ENCODE data around the gene CNTN4.

Gene CNTN4

GRCh38 chr3:2180634-2181033 is 82.0 kb downstream of the CNTN4 start:
- no peak overlapping the region for H2BK12ac ChIP-seq (ENCODE audit: low read length)
- H3K79me1 ChIP-seq (ENCODE audit: low read depth, low read length) = no peaks in the 10 kb centered on the region
- no peak overlapping the region for H3K4me3 ChIP-seq (ENCODE audit: low read length in 2 of 2)
- no peak overlapping the region for H3K18ac ChIP-seq (ENCODE audit: low read length)
- H3K9ac ChIP-seq (ENCODE audit: low read depth, low read length, poor library complexity) = no peak overlapping the region
- H3K4ac ChIP-seq (ENCODE audit: low read length) = no peak overlapping the region
- peaks cover 0 to 1% of the 10 kb centered on the region in 2 donors for H3K4me1 ChIP-seq (ENCODE audit: control insufficient read depth in 2 of 2, insufficient read depth in 1 of 2, low read depth in 1 of 2, low read length in 2 of 2)
- H3K23ac ChIP-seq (ENCODE audit: low read depth, low read length, poor library complexity) = no peak overlapping the region
- no peak overlapping the region for H2BK5ac ChIP-seq (ENCODE audit: low read length)
- H3K9me3 ChIP-seq (replicated peaks in 1 of 2; ENCODE audit: control insufficient read depth in 2 of 2, insufficient read depth in 1 of 2, low read depth in 1 of 2, low read length in 2 of 2) = no peaks in the 10 kb centered on the region
- DNase-seq (ENCODE audit: low spot score) = no peak
- H4K91ac ChIP-seq (ENCODE audit: low read depth, low read length, poor library complexity) = no peak overlapping the region
- H3K27ac ChIP-seq (replicated peaks; ENCODE audit: low read length) = no peak overlapping the region
- H3K36me3 ChIP-seq (replicated peaks in 1 of 2; ENCODE audit: control insufficient read depth in 2 of 2, insufficient read depth in 2 of 2, low read length in 2 of 2) = no peaks in the 10 kb centered on the region
- H3K27me3 ChIP-seq (ENCODE audit: control insufficient read depth in 3 of 3, insufficient read depth in 3 of 3, low read depth in 1 of 3, low read length in 3 of 3) = no peaks in the 10 kb centered on the region
- no peak overlapping the region for H2AFZ ChIP-seq (ENCODE audit: low read length)
- WGBS, 2 donors (ENCODE audit: extremely low coverage in 2 of 2, insufficient read length in 2 of 2, insufficient replicate concordance in 1 of 2) = no CpG with 5 or more reads among the region's 2 CpGs
- H2BK120ac ChIP-seq (ENCODE audit: low read depth, low read length) = no peak overlapping the region
- H4K8ac ChIP-seq (ENCODE audit: low read depth, low read length) = no peak overlapping the region
- H2AK5ac ChIP-seq (ENCODE audit: low read depth, low read length) = no peak overlapping the region
- H2BK15ac ChIP-seq (ENCODE audit: low read length) = no peak overlapping the region
- no peak overlapping the region for H3K14ac ChIP-seq (ENCODE audit: low read length)
- H3K4me2 ChIP-seq (ENCODE audit: insufficient read depth, low read length, poor library complexity, severe bottlenecking) = no peak overlapping the region

GRCh38 chr3:2198776-2199279 is 100.2 kb downstream of the CNTN4 start:
- Histone ChIP-seq H3K14ac (ENCODE audit: low read length) (no peak overlapping the region), H3K4me1 (ENCODE audit: control insufficient read depth in 2 of 2, insufficient read depth in 1 of 2, low read depth in 1 of 2, low read length in 2 of 2) (no peaks in the 10 kb centered on the region), H3K9ac (ENCODE audit: low read depth, low read length, poor library complexity) (no peak overlapping the region), H3K27me3 (ENCODE audit: control insufficient read depth in 3 of 3, insufficient read depth in 3 of 3, low read depth in 1 of 3, low read length in 3 of 3) (no peaks in the 10 kb centered on the region), H2AK5ac (ENCODE audit: low read depth, low read length) (no peak overlapping the region), H3K36me3 (replicated peaks in 1 of 2; ENCODE audit: control insufficient read depth in 2 of 2, insufficient read depth in 2 of 2, low read length in 2 of 2) (no peaks in the 10 kb centered on the region), H4K8ac (ENCODE audit: low read depth, low read length) (no peak overlapping the region), H2BK12ac (ENCODE audit: low read length) (no peak overlapping the region), H3K18ac (ENCODE audit: low read length) (no peak overlapping the region), H4K91ac (ENCODE audit: low read depth, low read length, poor library complexity) (no peak overlapping the region), H2BK15ac (ENCODE audit: low read length) (no peak overlapping the region), H2BK5ac (ENCODE audit: low read length) (no peak overlapping the region), H3K9me3 (replicated peaks in 1 of 2; ENCODE audit: control insufficient read depth in 2 of 2, insufficient read depth in 1 of 2, low read depth in 1 of 2, low read length in 2 of 2) (no peaks in the 10 kb centered on the region), H3K79me1 (ENCODE audit: low read depth, low read length) (no peaks in the 10 kb centered on the region), H3K23ac (ENCODE audit: low read depth, low read length, poor library complexity) (no peak overlapping the region), H3K4ac (ENCODE audit: low read length) (no peak overlapping the region), H3K4me3 (ENCODE audit: low read length in 2 of 2) (no peak overlapping the region), H2AFZ (ENCODE audit: low read length) (no peak overlapping the region), H2BK120ac (ENCODE audit: low read depth, low read length) (no peak overlapping the region), H3K4me2 (ENCODE audit: insufficient read depth, low read length, poor library complexity, severe bottlenecking) (no peak overlapping the region), H3K27ac (replicated peaks; ENCODE audit: low read length) (no peak overlapping the region)
- no CpG with 5 or more reads among the region's 3 CpGs for WGBS, 2 donors (ENCODE audit: extremely low coverage in 2 of 2, insufficient read length in 2 of 2, insufficient replicate concordance in 1 of 2)
- DNase-seq (ENCODE audit: low spot score) = no peak

- Histone ChIP-seq H3K4me2 (ENCODE audit: insufficient read depth, low read length, poor library complexity, severe bottlenecking) (no peak overlapping the region), H3K4ac (ENCODE audit: low read length) (no peak overlapping the region), H3K23ac (ENCODE audit: low read depth, low read length, poor library complexity) (no peak overlapping the region), H4K91ac (ENCODE audit: low read depth, low read length, poor library complexity) (no peak overlapping the region), H3K27me3 (ENCODE audit: control insufficient read depth in 3 of 3, insufficient read depth in 3 of 3, low read depth in 1 of 3, low read length in 3 of 3) (no peaks in the 10 kb centered on the region), H2BK15ac (ENCODE audit: low read length) (no peak overlapping the region), H3K18ac (ENCODE audit: low read length) (no peak overlapping the region), H3K4me1 (ENCODE audit: control insufficient read depth in 2 of 2, insufficient read depth in 1 of 2, low read depth in 1 of 2, low read length in 2 of 2) (no peaks in the 10 kb centered on the region), H3K4me3 (ENCODE audit: low read length in 2 of 2) (no peak overlapping the region), H3K36me3 (replicated peaks in 1 of 2; ENCODE audit: control insufficient read depth in 2 of 2, insufficient read depth in 2 of 2, low read length in 2 of 2) (no peaks in the 10 kb centered on the region), H3K9me3 (replicated peaks in 1 of 2; ENCODE audit: control insufficient read depth in 2 of 2, insufficient read depth in 1 of 2, low read depth in 1 of 2, low read length in 2 of 2) (no peaks in the 10 kb centered on the region), H2BK12ac (ENCODE audit: low read length) (no peak overlapping the region), H3K79me1 (ENCODE audit: low read depth, low read length) (no peaks in the 10 kb centered on the region), H3K27ac (replicated peaks; ENCODE audit: low read length) (no peak overlapping the region), H3K9ac (ENCODE audit: low read depth, low read length, poor library complexity) (no peak overlapping the region), H2AFZ (ENCODE audit: low read length) (no peak overlapping the region), H2AK5ac (ENCODE audit: low read depth, low read length) (no peak overlapping the region), H2BK5ac (ENCODE audit: low read length) (no peak overlapping the region), H3K14ac (ENCODE audit: low read length) (no peak overlapping the region), H2BK120ac (ENCODE audit: low read depth, low read length) (no peak overlapping the region), H4K8ac (ENCODE audit: low read depth, low read length) (no peak overlapping the region)
- no CpG with 5 or more reads among the region's 1 CpG for WGBS, 2 donors (ENCODE audit: extremely low coverage in 2 of 2, insufficient read length in 2 of 2, insufficient replicate concordance in 1 of 2)
- DNase-seq (ENCODE audit: low spot score) = no peak
These were observed 105.4 kb downstream of the CNTN4 start for GRCh38 chr3:2204054-2204453.

- no peak overlapping the region for H2BK12ac ChIP-seq (ENCODE audit: low read length)
- no peak overlapping the region for H2AK5ac ChIP-seq (ENCODE audit: low read depth, low read length)
- no peak overlapping the region for H3K14ac ChIP-seq (ENCODE audit: low read length)
- H3K9ac ChIP-seq (ENCODE audit: low read depth, low read length, poor library complexity) = no peak overlapping the region
- H3K36me3 ChIP-seq (replicated peaks in 1 of 2; ENCODE audit: control insufficient read depth in 2 of 2, insufficient read depth in 2 of 2, low read length in 2 of 2) = no peaks in the 10 kb centered on the region
- no peaks in the 10 kb centered on the region for H3K4me1 ChIP-seq (ENCODE audit: control insufficient read depth in 2 of 2, insufficient read depth in 1 of 2, low read depth in 1 of 2, low read length in 2 of 2)
- no peak overlapping the region for H3K27ac ChIP-seq (replicated peaks; ENCODE audit: low read length)
- H2BK5ac ChIP-seq (ENCODE audit: low read length) = no peak overlapping the region
- no peak overlapping the region for H3K4me2 ChIP-seq (ENCODE audit: insufficient read depth, low read length, poor library complexity, severe bottlenecking)
- no peak for DNase-seq (ENCODE audit: low spot score)
- no peak overlapping the region for H3K4me3 ChIP-seq (ENCODE audit: low read length in 2 of 2)
- WGBS, 2 donors (ENCODE audit: extremely low coverage in 2 of 2, insufficient read length in 2 of 2, insufficient replicate concordance in 1 of 2) = no CpG with 5 or more reads among the region's 2 CpGs
- no peak overlapping the region for H3K4ac ChIP-seq (ENCODE audit: low read length)
- H3K18ac ChIP-seq (ENCODE audit: low read length) = no peak overlapping the region
- H2BK120ac ChIP-seq (ENCODE audit: low read depth, low read length) = no peak overlapping the region
- H4K91ac ChIP-seq (ENCODE audit: low read depth, low read length, poor library complexity) = no peak overlapping the region
- no peak overlapping the region for H4K8ac ChIP-seq (ENCODE audit: low read depth, low read length)
- no peak overlapping the region for H2BK15ac ChIP-seq (ENCODE audit: low read length)
- H3K23ac ChIP-seq (ENCODE audit: low read depth, low read length, poor library complexity) = no peak overlapping the region
- H3K27me3 ChIP-seq (ENCODE audit: control insufficient read depth in 3 of 3, insufficient read depth in 3 of 3, low read depth in 1 of 3, low read length in 3 of 3) = no peaks in the 10 kb centered on the region
- H2AFZ ChIP-seq (ENCODE audit: low read length) = no peak overlapping the region
- no peaks in the 10 kb centered on the region for H3K9me3 ChIP-seq (replicated peaks in 1 of 2; ENCODE audit: control insufficient read depth in 2 of 2, insufficient read depth in 1 of 2, low read depth in 1 of 2, low read length in 2 of 2)
- H3K79me1 ChIP-seq (ENCODE audit: low read depth, low read length) = no peaks in the 10 kb centered on the region
These were observed 107.0 kb downstream of the CNTN4 start for GRCh38 chr3:2205692-2206091.

All from neuronal stem cell (in vitro differentiated cells).